Natural killer cell treated with Interleukin-12 subunit alpha and Interleukin-12 subunit beta and Interleukin-15 and Interleukin-18, amount 100 ng/mL, for 72 hours (primary cell): ENCODE data around the gene TPRA1. TPM values are rescaled to one million over a fixed set of nuclear protein-coding genes. Genes with fewer than 3 reads are reported as not detected.

Source experiments
- ATAC-seq, 2 donors: fragments of 150-1000 bp; cut with Tn5 transposase in 1 of 2; sonication (Bioruptor Pico), chemical (Tn5 transposase) in 1 of 2; 2 replicates each; pipeline ENCODE4 v1.10.0; 2021
- DNase-seq: peaks from one replicate; pipeline ENCODE4 v3.0.0; 2022; ENCODE audit warnings: low spot score
- H3K27ac Mint-ChIP-seq, 2 donors: 1 replicate in 1 of 2; 2 replicates in 1 of 2; pipeline ENCODE4 v1.8.0; 2022; ENCODE audit warnings: mixed read lengths in 2 of 2, mild to moderate bottlenecking in 1 of 2, moderate library complexity in 1 of 2
- H3K27me3 Mint-ChIP-seq, 2 donors: 1 replicate in 1 of 2; 2 replicates in 1 of 2; pipeline ENCODE4 v1.8.0; 2022; ENCODE audit warnings: mixed read lengths in 2 of 2
- H3K36me3 Mint-ChIP-seq: one replicate; pipeline ENCODE4 v1.8.0; 2022; ENCODE audit warnings: mixed read lengths
- H3K4me1 Mint-ChIP-seq, 2 donors: 1 replicate in 1 of 2; 2 replicates in 1 of 2; pipeline ENCODE4 v1.8.0; 2022; ENCODE audit warnings: low read depth in 2 of 2, mixed read lengths in 2 of 2, mild to moderate bottlenecking in 1 of 2
- H3K4me3 Mint-ChIP-seq: one replicate; pipeline ENCODE4 v1.8.0; 2022; ENCODE audit warnings: mixed read lengths
- H3K9me3 Mint-ChIP-seq: 2 replicates; pipeline ENCODE4 v1.8.0; 2022; ENCODE audit warnings: mixed read lengths
- total RNA-seq, 2 donors: library from RNA; stranded (reverse); gene quantifications; one replicate each; pipeline ENCODE4 v1.2.3, GENCODE V29; 2022

The TPRA1 gene
- total RNA-seq, 2 donors from 2014 or later: 29.4 to 54.9 TPM

DNA sequence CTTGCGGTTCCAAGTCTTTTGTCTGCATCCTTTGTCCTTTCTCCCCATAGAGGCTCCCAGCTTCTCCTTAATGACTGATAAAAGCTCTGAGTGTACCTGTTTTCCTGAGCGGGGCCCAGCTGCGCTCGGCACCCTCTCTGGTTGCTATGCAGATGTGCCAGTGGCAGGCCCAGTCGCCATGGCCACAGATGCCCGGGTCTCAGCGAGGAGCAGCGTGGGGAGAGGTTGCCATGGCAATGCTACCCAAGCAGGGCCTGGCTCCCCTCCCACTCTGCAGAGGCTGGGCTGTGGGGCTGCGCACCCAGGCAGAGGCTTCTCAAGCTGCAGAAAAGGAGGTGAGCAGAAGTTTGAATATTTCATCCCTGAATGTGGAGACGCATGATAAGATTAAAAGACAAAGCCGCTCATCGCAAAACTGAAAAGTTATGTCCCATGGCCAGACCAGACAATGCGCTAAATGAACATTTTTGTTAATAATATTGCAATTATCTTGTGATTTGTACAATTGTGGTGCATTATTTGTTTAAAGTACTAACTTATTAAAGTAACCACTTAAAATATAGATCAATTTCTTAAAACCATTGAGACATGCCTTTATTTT, 66.1 kb downstream of the TPRA1 start:
- Mint-ChIP-seq H3K27me3 (peaks cover 20 to 29% of the 10 kb centered on the region in 2 donors), H3K4me3 (no peak overlapping the region), H3K9me3 (no peaks in the 10 kb centered on the region), H3K36me3 (no peaks in the 10 kb centered on the region), H3K4me1 (peaks cover 0 to 3% of the 10 kb centered on the region in 2 donors), H3K27ac (no peak overlapping the region)
- no peak for DNase-seq
- no peak for ATAC-seq

Other genes with a start within 250 kb of the TPRA1 start
- 100 to 1,000 TPM in 1 of 2 donors, 10 to 100 TPM in 1; 99.5 to 202 TPM for gene MCM2, start 7.7 kb upstream of the TPRA1 start, total RNA-seq
- gene PODXL2, start 38.5 kb upstream of the TPRA1 start, total RNA-seq: 1 to 10 TPM; 3.1 to 3.4 TPM
- 10 to 100 TPM; 16.9 to 18.3 TPM for gene ABTB1, start 82.2 kb upstream of the TPRA1 start, total RNA-seq
- gene MGLL, start 231.8 kb upstream of the TPRA1 start, total RNA-seq: 1 to 10 TPM; 2.1 to 3.2 TPM